GM21723 (cell line): ENCODE results near the gene FGD6.
"Not testable (repeated sequence)": the region's sequence is repeated elsewhere in the genome, so short reads cannot be mapped to it uniquely, and the experiment has no call there.

ENCODE experiments used
- ATAC-seq: cut with Tn5 transposase; IDR thresholded peaks from one replicate; pipeline ENCODE4 v1.9.1; 2021; ENCODE audit warnings: mild to moderate bottlenecking, moderate library complexity; ENCODE audit not compliant: unreplicated experiment

FGD6 gene

DNA sequence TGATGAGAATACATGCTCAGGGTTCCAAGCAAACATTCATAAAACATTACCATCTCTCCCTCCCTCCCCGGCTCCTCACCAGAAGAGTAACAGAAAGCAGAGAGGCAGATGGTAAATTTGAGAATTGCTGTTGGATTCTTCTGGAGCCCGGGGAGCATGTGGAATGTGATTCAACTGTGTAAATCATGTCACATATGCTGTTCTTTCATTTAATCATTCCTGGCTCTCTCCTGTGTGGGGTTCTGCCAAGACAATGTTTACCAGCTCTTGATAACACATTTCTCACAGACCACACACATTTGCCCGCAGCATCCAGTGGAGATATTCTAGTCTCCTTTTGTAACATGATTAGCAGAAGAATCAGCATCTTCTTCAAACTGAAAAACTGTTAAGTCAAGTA lies 120.4 kb downstream of the FGD6 start:
- no peak for ATAC-seq

DNA sequence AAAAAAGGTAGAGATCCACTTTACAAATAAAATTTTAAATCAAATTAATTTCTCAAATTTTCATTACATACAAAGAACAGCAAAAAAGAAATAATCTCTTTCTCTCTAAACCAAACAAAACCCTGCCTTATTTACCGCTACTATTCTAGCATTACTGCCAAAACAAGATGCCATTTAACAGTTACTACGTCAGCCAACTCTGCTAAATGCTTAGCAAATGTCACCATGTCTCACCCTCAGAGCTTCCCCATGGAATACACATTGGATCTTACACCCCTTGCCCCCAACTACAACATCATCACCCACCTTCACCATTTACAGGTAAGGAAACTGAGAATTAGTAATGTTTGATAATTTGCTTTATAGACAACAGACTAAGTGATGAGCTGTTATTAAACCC lies 120.9 kb downstream of the FGD6 start:
- no peak for ATAC-seq

DNA sequence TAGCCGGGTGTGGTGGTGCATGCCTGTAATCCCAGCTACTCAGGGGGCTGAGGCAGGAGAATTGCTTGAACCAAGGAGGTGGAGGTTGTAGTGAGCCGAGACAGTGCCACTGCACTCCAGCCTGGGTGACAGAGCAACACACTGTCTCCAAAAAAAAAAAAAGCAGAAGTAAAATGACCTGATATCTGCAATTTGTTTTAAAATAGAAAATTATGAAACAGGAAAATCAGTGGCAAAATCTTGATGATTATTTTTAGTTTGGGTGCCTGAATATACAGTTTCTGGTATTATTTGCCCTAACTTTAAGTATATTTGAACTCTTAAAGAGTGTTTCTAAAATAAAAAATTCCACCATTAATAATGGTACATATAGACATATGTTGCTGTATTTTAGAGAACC lies 121.4 kb downstream of the FGD6 start:
- ATAC-seq: not testable (repeated sequence)

DNA sequence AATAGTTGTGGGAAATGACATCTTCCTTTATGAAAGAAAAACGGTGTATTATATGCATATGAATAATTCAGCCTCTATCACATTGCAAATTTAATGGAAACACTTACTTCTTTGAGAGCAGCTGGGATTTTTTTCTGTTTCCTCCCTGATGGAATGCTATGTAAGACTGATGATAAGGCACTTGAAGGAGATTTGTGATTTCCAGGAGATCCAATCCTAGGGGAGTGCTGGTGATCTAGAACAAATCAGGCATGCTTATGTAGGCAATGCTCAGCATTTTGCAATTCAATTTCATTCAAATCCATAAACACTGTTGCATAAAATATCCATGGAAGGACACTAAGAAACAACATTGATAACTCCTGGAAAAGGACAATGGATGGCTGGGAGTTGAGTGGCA lies 127.8 kb downstream of the FGD6 start:
- no peak for ATAC-seq

DNA sequence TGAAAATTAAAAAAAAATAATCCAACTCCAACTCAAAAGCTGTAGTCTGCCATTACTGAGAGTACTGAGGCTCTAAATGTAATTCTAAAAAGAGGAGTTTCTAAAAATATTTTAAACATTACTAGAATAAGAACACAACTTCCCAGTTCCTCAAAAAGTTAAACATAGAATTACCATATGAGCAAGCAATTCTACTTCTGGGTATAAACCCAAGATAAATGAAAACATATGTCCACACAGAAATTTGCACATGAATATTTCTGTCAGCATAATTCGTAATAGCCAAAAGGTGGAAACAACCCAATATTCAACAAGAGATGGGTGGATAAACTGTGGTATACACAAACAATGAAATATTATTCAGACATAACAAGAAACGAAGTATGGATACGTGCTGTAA lies 128.9 kb downstream of the FGD6 start:
- peak; percentile 86 for ATAC-seq

DNA sequence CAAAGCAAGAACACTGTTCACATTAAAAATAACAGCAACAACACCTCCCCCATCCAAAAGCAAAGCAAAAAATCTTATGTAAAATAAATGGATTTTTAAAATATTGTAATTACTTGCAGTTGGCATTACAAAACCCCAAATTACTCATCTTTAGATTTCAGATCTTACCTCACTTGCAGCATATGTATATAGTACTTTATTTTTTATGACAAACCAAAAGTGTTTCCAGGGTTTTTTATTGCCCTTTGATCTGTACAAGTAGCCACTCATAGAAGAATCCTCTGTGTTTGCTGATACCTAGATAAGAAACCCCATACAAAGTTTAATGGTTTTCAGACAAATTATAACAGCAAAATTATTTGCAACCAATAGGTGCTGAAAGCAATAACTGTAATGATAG lies 131.7 kb downstream of the FGD6 start:
- ATAC-seq: no peak

DNA sequence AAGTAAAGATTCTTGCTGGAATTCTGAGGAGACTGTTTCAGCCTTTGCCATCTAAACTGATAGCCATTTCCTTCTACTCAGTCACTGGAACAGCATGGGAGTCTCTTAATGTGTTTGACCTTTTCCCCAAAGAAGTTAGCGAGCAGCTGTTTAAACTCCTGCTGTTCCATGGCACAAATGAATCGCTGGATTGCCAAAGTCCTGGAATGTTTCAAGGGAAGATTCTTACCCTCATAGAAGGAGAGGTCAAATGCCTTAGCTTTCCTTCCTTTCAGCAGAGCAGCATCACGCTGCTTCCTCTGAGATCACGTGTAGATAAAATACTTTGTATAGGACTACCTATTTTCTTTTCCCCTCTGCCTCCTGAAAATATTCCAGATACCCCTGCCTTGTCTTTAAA lies 133.3 kb downstream of the FGD6 start:
- ATAC-seq: no peak

DNA sequence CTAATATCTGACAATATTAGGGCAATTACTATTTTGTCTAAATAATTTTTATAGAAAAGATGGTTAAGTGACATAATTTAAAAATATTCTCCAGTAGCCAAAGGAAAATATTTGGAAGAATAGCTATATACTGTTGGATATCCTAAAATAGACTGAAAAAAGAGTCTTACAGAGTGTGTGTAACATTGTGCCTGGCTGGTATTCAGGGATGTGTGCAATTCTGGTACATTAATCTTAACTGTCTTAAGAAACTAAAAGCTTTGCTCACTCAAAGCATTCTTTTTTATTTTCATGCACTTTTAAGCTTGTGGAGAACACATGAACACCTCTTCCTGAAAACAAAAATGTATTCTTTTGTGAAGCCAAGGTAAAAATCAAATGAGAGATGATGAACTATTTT lies 133.8 kb downstream of the FGD6 start:
- no peak for ATAC-seq

DNA sequence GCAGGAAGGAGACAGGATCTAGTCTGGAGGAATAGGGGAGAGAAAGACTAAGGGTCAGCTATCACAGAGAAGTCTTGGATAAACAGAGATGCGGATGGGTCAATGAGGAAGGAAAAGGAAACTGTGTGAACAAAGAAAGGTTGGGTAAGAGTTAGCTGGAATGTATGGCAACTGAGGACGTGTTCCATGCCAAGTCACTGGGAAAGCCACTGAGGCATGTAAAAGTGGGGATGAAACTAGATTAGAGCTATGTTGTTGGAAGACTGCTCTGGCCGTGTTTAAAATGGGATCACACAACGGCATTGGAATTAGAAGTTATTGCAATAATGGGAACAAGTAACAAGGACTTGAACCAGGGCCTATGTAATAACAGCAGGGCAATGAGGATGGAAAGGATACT lies 139.9 kb downstream of the FGD6 start:
- no peak for ATAC-seq

DNA sequence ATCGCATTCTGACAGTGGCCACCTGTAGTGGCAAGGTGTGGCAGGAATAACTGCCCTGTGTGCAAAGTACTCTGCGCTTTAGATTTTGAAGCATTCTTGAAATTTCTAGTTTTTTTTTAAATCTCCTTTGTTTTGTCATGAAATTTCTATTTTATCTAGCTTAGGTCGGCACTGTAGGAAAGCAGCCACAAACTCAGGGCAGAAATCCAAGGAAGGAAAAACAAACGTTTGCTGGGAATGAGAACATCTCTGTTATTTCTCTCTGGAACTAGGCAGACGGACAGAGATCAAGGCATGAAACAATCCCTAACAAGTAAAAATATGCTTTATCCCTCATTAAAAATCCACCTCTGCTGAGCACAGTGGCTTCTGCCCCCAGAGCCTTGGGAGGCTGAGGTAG lies 142.5 kb downstream of the FGD6 start:
- ATAC-seq: no peak

DNA sequence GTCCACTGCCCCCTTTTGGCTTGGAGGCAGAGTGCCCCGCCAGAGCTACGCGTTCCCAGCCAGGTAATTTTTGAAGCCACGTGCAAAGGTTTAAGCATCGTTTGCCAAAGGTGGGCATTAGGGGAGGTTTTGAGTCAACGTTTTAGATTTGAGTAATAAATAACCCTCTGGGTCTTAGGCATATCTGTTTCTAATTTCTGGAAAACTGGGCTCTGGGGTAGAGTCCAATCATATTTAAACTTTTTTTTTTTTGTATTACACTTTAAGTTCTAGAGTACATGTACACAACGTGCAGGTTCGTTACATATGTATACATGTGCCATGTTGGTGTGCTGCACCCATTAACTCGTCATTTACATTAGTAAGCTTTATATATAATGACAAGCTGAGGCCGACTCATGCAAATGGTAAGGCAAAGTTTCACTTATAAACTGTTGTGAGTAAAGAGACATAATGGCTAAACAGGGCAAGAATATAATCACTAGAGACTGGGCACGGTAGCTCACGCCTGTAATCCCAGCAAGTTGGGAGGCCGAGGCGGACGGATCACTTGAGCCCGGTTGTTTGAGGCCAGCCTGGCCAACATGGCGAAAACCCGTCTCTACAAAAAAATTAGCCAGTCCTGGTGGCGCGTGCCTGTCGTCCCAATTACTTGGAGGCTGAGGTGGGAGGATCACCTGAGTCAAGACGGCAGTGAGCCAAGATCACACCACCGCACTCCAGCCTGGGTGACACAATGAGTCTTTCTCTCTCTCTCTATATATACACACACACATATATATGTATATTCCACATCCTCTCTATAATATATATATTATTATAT lies 143.4 kb downstream of the FGD6 start:
- no peak for ATAC-seq

DNA sequence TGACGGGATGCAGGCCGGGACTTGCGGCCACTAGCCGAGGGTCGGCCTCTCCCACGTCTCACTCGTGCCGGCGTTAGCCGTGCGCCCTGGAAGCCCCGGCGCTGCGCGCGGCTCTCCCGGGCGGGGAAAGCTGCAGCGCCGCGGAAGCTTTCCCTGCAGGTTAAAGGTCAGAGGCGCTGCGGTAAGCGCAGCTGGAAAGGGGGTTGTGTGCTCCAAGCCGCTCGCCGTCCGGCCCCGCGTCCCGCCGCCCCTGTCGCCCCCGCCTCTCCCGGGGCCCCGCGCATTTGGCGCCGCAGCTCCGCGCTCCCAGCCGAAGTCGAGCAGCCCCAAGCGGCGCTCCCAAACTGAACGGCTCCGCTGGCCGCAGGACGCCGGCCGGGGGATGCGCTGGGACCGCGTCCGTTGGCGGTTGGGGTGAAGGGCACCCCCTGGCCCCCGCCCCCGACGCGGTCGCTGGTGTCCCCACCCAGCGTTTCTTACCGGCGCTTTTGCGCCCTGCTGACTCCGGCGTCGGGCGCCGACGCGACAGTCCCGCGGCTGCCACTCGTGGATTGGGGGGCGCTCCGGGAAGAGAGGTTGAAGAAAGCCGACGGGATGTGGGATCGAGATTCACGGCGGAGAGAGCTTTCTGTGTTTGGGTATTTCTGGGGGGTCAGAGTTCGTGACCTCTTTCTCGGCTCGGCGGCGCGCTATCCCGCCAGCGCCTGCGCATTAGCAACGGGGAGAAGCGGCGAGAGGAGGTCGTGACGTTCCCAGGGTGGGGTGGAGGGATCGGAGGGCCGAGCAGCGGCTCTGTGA lies 144.2 kb downstream of the FGD6 start, which contains the start of gene NR2C1:
NR2C1 (minus strand) TSS at position 719 of the 798 bp plus-strand sequence. CDS start 6,234 bp downstream, outside the sequence.
- ATAC-seq: peak; percentile 94

DNA sequence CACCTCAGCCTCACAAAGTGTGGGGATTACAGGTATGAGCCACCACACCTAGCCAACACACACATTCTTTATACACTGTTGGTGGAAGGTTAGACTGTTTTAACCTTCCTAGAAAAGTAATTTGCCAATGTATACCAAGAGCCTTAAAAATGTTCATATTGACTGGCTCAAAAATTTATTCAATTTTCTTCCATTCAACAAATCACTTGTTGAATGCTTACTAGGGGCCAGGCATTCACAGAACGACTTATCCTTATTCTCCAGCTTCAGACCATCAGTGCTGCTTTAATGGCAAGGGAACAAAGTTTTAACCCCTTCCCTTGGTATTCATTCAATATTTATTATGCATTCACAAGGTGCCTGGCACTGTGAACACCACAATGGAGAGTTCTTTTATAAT lies 146.9 kb downstream of the FGD6 start:
- no peak for ATAC-seq

DNA sequence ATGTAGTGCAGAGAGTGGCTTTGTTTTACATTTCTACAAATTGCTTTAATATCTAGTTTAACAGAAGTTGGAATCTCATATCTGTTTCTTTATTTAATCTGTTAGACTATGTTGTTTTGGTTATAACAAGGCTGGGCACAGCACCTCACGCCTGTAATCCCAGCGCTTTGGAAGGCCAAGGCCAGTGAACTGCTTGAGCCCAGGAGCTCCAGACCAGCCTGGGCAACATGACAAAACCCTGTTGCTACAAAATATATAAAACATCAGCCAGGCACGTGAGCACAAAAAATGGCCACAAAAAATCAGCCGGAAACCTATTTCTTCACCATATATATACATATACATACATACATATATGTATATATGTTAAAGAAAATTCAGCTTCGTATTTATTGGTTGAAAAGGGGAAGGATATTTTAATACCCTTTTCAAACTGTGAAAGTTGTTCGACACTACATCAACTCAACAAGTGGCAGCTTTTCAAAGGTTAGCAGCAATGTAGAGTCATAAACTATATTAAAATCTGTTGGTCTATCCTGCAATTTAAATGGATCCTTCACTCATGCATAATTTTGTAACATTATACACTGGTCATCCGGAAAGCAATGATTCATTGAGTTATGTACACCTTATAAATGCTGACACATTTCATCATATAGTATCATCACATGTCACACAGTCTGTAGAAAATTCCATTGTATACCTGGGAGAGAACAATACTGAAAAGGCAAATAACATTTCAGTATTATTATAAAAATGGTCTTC lies 151.0 kb downstream of the FGD6 start:
- no peak for ATAC-seq

DNA sequence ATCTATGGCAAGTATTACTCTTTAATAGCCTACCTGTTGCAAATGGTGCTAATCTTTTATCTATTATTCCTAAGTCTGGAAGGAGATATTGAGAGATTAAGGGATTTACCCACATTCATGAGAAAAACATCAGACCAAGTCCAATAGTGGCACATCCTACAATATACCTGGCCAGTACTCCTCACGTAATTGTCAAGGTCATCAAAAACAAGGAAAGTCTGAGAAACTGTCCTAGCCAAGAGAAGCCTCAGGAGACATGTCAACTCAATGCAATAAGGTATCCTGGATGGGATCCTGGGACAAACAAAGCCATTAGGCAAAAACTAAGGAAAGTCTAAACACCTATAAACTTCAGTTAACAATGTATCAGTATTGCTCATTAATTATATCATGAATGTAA lies 156.3 kb downstream of the FGD6 start:
- ATAC-seq: no peak

DNA sequence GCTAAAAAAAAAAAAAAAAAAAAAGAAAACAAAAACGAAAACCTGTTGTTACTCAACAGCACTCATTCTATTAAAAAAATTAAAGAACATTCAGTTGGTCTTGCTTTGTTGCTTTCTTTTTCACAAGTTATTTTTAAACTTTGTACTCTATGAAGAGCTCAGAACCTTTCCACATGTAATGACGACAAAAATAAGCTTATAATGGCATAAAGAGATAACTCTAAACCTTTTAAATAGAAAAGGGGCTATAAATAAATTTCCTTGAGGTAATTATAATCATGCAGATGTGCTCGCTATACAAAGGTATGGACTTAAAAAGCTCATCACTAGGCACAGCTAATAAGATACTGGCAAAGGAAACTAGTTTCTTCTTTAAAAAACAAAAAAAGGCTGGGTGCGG lies 157.3 kb downstream of the FGD6 start:
- ATAC-seq: no peak

DNA sequence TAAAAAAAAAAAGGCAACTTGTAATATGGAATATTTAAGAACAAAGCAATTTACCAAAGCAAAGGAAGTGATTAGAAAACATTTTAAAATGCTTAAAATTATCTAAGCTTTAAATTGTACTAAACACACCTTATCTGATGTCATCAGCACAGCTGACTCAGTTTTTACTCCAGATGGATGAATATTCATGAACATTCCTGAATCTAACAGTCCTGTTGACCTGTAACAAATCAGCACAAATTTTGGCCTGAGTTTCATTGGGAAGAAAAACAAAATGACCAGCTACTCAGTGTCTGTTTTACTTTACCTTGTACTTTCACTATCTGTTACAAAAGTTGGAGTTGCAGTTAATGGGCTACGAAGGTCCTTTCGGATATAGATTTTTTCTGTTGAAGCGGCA lies 159.8 kb downstream of the FGD6 start:
- no peak for ATAC-seq

DNA sequence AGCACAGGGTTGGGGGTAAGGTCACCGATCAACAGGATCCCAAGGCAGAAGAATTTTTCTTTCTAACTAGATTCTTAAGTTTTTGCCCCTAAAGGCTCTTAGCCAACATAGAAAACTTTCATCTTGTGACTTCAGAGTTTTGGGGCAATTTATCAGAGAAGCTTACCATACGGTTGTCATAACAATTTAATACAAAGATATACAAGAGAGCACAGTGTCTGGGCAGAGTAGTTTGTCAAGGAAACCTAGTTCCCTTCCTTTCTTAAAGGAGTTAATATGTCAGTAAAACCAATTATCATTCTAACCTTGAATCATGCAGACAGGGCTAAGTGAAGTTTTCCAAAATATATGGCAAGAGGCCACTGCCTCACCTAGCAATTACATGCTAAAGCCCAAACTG lies 162.2 kb downstream of the FGD6 start:
- no peak for ATAC-seq

DNA sequence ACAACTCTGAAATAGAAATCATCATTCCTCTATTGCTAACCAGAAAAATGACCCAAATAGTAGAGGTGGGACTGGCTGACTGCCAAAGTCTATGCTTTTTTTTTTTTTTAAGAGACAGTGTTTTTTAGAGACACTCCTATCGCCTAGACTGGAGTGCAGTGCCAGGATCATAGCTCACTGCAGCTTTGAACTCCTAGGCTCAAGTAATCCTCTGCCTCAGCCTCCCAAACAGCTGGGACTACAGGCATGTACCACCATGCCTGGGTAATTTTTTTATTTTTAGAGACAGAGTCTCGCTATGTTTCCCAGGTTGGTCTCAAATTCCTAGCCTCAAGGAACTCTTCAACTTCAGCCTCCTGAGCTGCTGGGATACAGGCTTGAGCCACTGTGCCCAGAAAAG lies 163.1 kb downstream of the FGD6 start:
- no peak for ATAC-seq

DNA sequence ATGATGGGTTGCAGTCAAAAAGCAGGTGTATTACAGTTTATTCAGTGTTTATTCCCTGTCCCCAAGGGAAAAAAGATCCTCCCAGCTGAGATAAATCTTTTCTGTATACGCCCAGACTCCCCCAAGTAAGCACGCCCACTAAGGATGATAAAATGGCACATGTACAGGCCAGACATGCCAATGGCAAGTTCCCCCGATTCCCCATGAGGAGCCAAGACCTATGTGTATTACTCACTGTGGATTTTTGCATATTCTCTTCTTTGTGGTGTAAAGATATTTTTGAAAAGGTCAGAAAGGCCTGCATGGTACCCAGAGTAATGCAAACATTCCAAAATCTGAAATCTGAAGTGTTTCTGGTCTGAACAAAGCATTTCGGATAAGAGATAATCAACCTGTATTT lies 166.0 kb downstream of the FGD6 start:
- no peak for ATAC-seq

DNA sequence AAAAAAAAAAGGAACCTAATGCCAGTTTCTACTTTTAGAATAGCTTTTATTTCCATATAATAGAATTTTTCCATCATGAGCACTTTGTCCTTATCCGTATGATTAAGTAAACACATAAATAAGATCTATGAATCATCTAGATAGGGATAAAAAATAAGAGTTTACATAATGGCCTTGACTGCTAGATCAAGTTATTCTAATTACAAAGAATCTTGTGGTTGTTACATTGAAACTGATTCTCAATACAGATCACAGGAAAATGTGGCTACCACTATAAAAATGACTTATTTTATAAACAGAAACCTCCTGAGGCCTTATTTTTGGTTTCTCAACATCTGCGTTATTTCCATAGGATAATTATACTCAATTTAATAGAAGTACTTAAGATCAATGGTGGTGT lies 179.4 kb downstream of the FGD6 start:
- ATAC-seq: no peak

DNA sequence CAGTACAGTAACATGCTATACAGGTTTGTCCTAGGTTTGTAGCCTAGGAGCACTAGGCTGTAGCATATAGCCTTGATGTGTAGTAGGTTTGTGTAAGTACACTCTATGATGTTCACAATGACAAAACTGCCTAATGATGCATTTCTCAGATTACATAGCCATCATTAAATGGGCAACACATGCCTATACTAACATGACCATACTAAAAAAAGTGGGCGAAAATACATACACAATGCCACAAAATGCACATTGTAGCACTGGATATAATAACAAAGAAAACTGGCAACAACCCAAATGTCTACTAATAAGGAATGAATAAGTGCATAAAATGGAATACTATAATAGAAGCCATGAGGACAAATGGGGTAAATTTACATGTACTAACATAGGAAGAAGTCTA lies 182.5 kb downstream of the FGD6 start:
- ATAC-seq: no peak
